Fibroblast of skin of scalp (primary cell): ENCODE results near the gene SMAD3.

Experiments
- DNase-seq: peaks from one replicate; pipeline ENCODE4 v3.0.0-alpha.2; 2013

Gene SMAD3

GRCh38 chr15:67097930-67098740 is 32.7 kb downstream of the SMAD3 start:
- DNase-seq, result peak; percentile 94

DNA sequence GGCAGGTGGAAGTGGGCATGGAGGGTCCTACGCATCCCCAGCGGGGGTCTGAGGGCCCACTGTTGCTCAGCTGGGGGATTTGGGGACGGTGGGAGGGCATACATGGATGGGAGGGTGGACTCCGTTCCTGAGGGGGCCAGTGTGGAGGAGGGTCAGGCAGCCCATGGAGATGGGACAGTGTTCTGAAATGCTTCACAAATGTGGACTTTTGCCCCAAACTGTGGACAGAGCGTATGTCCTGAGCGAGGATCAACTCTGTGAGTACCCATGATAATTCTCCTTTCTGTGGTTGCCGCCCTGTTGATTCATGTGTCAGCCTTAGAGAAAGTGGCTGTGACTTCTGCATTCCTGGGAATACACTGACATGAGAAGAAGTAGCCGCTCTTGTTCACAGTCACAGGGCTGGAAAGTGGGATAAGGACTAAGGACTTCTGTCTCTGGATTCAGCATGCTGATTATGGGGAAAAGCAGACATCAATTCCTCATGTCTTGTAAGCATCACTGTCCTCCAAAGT is 33.4 kb downstream of the SMAD3 start:
- DNase-seq, result peak; percentile 50

GRCh38 chr15:67100124-67100791 is 34.9 kb downstream of the SMAD3 start:
- DNase-seq, result peak; percentile 47

- no peak for DNase-seq
Observed at GRCh38 chr15:67100801-67101581, 35.6 kb downstream of the SMAD3 start.

- peak; percentile 93 for DNase-seq
Observed at GRCh38 chr15:67101911-67102598, 36.7 kb downstream of the SMAD3 start.

- DNase-seq, result no peak
Observed at GRCh38 chr15:67102599-67102929, 37.2 kb downstream of the SMAD3 start.

DNA sequence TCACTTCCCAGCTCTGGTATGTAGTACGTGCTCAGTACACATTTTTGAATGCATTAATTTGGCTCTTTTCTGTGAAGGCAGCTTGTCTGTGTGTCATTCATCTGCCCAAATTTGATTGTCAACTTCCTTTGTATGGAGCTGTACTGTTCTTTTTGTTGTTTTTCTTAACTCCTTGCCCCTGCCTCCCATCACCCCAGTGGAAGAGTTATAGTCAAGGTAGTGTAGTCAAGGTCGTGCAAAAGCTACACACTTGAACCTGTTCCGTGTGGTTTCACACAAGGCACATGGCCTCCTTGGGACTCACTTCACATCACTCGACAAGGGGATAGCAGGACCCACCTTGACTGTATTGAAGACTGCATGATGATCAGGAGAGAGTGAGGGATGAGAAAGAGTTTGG is 37.6 kb downstream of the SMAD3 start:
- DNase-seq, result no peak

- no peak for DNase-seq
Observed at GRCh38 chr15:67103432-67103831, 38.0 kb downstream of the SMAD3 start.

GRCh38 chr15:67103869-67104268 is 38.5 kb downstream of the SMAD3 start:
- DNase-seq, result no peak

GRCh38 chr15:67104510-67104909 is 39.1 kb downstream of the SMAD3 start:
- no peak for DNase-seq

DNA sequence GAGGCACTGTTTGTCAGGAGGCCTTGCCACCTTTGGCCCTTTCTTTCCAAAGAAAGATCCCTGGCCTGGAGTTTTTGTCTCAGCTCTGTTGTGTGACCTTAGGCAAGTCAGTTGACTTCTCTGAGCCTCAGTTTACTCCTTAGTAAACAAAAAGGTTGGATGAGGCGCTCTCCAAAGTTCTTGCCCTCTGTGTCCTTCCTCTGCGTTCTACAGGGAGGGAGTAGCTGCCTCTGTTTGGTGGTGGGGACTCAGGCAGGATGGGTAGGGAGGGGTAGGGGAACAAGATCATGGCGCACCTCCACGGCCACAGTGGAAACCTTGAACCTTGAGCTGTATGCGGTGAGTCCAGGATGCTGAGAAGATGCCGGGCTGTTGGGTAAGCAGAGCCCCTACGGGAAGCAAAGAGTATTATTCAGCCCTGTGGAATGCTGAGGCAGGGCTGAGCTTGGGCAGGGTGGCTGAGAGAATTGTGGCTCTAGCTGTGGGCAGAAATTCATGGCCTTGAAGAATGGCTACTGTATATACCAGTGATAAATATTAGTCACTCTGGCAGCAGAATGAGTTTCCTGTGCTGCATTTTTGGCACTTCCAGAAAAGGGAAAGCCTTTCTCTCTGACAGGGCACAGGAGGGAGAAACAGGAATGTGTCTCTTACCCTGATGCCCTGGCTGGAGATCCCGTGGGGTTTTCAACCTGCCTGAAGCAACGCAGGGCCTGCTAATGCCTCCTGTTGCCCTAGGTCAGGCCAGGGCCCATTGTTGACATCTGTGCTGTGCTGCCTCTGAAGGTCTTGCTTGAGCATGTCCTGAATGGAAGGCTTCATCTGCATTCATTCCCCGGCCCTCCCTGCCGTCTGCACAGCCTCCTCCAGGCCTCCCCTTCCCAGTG is 39.9 kb downstream of the SMAD3 start:
- DNase-seq, result peak; percentile 97

- no peak for DNase-seq
Observed at GRCh38 chr15:67105991-67106763, 40.8 kb downstream of the SMAD3 start.

GRCh38 chr15:67106764-67107013 is 41.3 kb downstream of the SMAD3 start:
- no peak for DNase-seq

GRCh38 chr15:67107014-67107812 is 41.8 kb downstream of the SMAD3 start:
- DNase-seq, result peak; percentile 99

- DNase-seq, result peak; percentile 40
Observed at GRCh38 chr15:67108122-67108961, 42.9 kb downstream of the SMAD3 start.

GRCh38 chr15:67109141-67110034 is 44.0 kb downstream of the SMAD3 start:
- DNase-seq, result peak; percentile 99

DNA sequence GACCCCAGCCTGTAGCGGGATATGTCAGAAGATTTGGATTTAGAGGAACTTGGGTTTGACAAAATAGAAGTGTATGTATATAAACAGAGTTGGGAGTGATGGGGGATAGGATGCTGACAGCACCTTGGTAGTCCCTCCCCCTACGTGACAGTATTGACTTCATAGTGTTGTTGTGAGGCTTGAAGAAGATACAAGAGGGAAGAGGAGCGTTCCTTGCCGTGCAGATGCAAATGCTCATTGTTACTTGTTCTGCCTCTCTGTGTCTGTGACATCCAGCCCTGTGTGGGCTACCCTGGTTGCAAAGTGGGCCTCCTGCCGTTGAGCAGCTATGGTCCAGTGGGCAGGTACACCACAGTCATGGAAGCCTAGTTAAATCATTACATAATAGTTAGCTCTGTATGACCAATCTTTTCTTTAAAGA is 45.0 kb downstream of the SMAD3 start:
- DNase-seq, result no peak
